CD4-positive, alpha-beta T cell (primary cell): Measurements from ENCODE around the gene CDIP1. TPM values are rescaled to one million over a fixed set of nuclear protein-coding genes. Genes with fewer than 3 reads are reported as not detected.

Experiments
- ATAC-seq: fragments of 200-7000 bp; cut with Tn5 transposase; one replicate; pipeline ENCODE4 v1.10.0; 2022; ENCODE audit warnings: mild to moderate bottlenecking; ENCODE audit not compliant: poor library complexity
- CTCF ChIA-PET: fragments of 350-600 bp; sonication (Branson Sonifier 250); formaldehyde crosslinking; loops from one replicate; lab custom pipeline; 2021; ENCODE audit warnings: antibody characterized with exemption, inconsistent platforms; lab: Charles Lee
- POLR2A ChIA-PET: fragments of 350-600 bp; sonication (Branson Sonifier 250); formaldehyde crosslinking; loops from one replicate; lab custom pipeline; 2021; ENCODE audit warnings: antibody characterized with exemption, inconsistent platforms; lab: Charles Lee
- DNase-seq, 14 experiments: peaks; one replicate each; pipeline ENCODE4 v3.0.0-alpha.2; 2013 to 2020; ENCODE audit warnings: mixed read lengths in 2 of 14
- H3K27ac ChIP-seq, 2 donors: one replicate each; pipeline versions ENCODE4 v1.5.1 to v1.7.0; 2013; ENCODE audit warnings: low read length in 2 of 2, low read depth in 1 of 2, mild to moderate bottlenecking in 1 of 2
- H3K27me3 ChIP-seq, 2 experiments: 1 replicate in 1 of 2; 2 replicates in 1 of 2; pipeline versions ENCODE4 v1.6.1 to v1.7.0; 2013; ENCODE audit warnings: low read length in 2 of 2, control low read depth in 1 of 2, mild to moderate bottlenecking in 1 of 2, moderate library complexity in 1 of 2; ENCODE audit not compliant: insufficient read depth in 2 of 2, control insufficient read depth in 1 of 2
- H3K36me3 ChIP-seq: one replicate; pipeline ENCODE4 v1.6.1; 2013; ENCODE audit warnings: low read length, control low read depth; ENCODE audit not compliant: insufficient read depth
- H3K4me1 ChIP-seq: one replicate; pipeline ENCODE4 v1.6.1; 2013; ENCODE audit warnings: low read length, control low read depth; ENCODE audit not compliant: insufficient read depth
- H3K4me3 ChIP-seq: one replicate; pipeline ENCODE4 v1.5.1; 2013; ENCODE audit warnings: mild to moderate bottlenecking, low read length, moderate library complexity
- H3K9me3 ChIP-seq, 2 experiments: 1 replicate in 1 of 2; 2 replicates in 1 of 2; pipeline versions ENCODE4 v1.6.1 to v1.7.0; 2013; ENCODE audit warnings: low read length in 2 of 2, mild to moderate bottlenecking in 2 of 2, control low read depth in 1 of 2, moderate library complexity in 1 of 2; ENCODE audit not compliant: control insufficient read depth in 1 of 2, insufficient read depth in 1 of 2
- H3K27ac Mint-ChIP-seq: one replicate; pipeline ENCODE4 v1.8.0; 2020; ENCODE audit warnings: mixed read lengths
- H3K27me3 Mint-ChIP-seq: one replicate; pipeline ENCODE4 v1.8.0; 2021; ENCODE audit warnings: mixed read lengths
- H3K36me3 Mint-ChIP-seq: one replicate; pipeline ENCODE4 v1.8.0; 2021; ENCODE audit warnings: low read depth, mixed read lengths
- H3K4me1 Mint-ChIP-seq: one replicate; pipeline ENCODE4 v1.8.0; 2021; ENCODE audit warnings: low read depth, mixed read lengths
- H3K4me3 Mint-ChIP-seq: one replicate; pipeline ENCODE4 v1.8.0; 2020; ENCODE audit warnings: mild to moderate bottlenecking, mixed read lengths
- H3K9me3 Mint-ChIP-seq: one replicate; pipeline ENCODE4 v1.8.0; 2020; ENCODE audit warnings: mixed read lengths
- intact Hi-C, 2 experiments: fragments of 100-400 bp; cut with DNase I in 1 of 2; cut with micrococcal nuclease in 1 of 2; formaldehyde crosslinking; loops; one replicate each; pipeline versions ENCODE4 v1.15.1 to v1.9.0; 2023 to 2025; cut with DNase I, micrococcal nuclease
- total RNA-seq, 174 experiments: library from RNA in 2 of 174; stranded (reverse) in 2 of 174; gene quantifications; one replicate each; pipeline ENCODE4 v1.2.3 and lab custom pipeline; 2021 to 2026
- TF ChIP-seq, protein P1 (sequence below): fragments of 200-600 bp; IDR thresholded peaks from one replicate; pipeline ENCODE4 v1.8.0; 2022; ENCODE audit warnings: antibody characterized with exemption, mild to moderate bottlenecking

The CDIP1 gene
- total RNA-seq, 2 experiments from 2014 or later = 19.5 to 22.4 TPM

DNA sequence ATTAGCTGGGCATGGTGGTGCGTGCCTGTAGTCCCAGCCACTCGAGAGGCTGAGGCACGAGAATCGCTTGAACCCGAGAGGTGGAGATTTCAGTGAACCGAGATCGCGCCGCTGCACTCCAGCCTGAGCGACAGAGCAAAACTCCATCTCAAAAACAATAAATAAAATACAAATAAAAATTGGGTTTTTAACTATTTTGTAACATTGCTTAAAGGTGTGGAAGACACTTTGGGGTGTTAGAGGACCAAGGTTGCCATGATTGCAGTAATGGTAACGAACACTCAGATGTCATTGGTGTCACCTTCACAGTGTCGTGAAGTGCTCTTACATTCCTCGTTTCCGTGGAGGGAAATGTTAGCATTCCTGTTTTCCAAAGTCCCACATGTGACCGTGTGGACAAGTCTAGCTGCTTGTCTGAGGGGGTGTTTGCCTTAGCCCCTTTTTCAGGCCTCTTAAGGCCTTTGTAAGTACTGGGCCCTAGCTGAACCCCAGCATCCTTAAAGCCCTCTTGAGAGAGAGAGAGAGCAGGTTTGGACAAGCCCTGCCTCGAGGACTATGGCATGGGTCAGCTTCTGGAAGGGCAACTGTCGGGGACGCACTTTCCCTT, 26.2 kb upstream of the CDIP1 start:
- ATAC-seq = no peak
- no peaks in the 10 kb centered on the region for H3K9me3 Mint-ChIP-seq
- Histone ChIP-seq H3K9me3 (no peaks in the 10 kb centered on the region), H3K4me1 (no peaks in the 10 kb centered on the region), H3K27ac (no peak overlapping the region), H3K4me3 (no peak overlapping the region), H3K36me3 (no peaks in the 10 kb centered on the region), H3K27me3 (no peaks in the 10 kb centered on the region)
- ChIA-PET CTCF (interaction anchor here (1.5 kb wide), 1 partner anchor 16 kb away, joined by 4 read pairs; no protein-coding TSS in a partner anchor), POLR2A (no interaction called here)
- no peak for DNase-seq
- H3K27me3 Mint-ChIP-seq = no peaks in the 10 kb centered on the region
- H3K4me1 Mint-ChIP-seq = no peaks in the 10 kb centered on the region
- no peaks in the 10 kb centered on the region for H3K36me3 Mint-ChIP-seq
- TF ChIP-seq, protein P1, sequence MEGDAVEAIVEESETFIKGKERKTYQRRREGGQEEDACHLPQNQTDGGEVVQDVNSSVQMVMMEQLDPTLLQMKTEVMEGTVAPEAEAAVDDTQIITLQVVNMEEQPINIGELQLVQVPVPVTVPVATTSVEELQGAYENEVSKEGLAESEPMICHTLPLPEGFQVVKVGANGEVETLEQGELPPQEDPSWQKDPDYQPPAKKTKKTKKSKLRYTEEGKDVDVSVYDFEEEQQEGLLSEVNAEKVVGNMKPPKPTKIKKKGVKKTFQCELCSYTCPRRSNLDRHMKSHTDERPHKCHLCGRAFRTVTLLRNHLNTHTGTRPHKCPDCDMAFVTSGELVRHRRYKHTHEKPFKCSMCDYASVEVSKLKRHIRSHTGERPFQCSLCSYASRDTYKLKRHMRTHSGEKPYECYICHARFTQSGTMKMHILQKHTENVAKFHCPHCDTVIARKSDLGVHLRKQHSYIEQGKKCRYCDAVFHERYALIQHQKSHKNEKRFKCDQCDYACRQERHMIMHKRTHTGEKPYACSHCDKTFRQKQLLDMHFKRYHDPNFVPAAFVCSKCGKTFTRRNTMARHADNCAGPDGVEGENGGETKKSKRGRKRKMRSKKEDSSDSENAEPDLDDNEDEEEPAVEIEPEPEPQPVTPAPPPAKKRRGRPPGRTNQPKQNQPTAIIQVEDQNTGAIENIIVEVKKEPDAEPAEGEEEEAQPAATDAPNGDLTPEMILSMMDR = no peak
- H3K4me3 Mint-ChIP-seq = no peak overlapping the region
- intact Hi-C loops = no loop called here
- no peak overlapping the region for H3K27ac Mint-ChIP-seq

DNA sequence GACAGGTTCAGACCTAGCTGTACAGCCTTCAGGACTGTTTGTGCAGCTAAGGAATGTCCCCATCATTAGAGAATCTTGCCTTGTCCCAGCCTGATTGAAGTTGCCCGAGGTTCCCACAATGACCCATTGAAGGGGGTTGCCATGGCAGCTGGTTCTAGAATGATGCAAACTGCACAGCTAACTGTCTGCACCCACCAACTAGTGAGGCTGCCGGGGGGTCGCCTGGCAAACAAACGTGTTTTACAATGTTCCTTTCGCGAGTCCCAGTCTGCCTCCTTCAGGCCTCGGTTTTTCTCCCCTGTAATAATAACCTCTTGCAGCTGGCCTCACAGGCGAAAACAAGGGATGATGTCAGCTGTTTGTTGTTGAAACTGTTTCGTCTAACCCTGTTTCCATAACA, 23.0 kb upstream of the CDIP1 start:
- H3K9me3 Mint-ChIP-seq = no peaks in the 10 kb centered on the region
- no peaks in the 10 kb centered on the region for H3K4me1 ChIP-seq
- no peaks in the 10 kb centered on the region for H3K27me3 ChIP-seq
- ChIA-PET CTCF (no interaction called here), POLR2A (no interaction called here)
- no peaks in the 10 kb centered on the region for H3K36me3 Mint-ChIP-seq
- H3K9me3 ChIP-seq = no peaks in the 10 kb centered on the region
- no peaks in the 10 kb centered on the region for H3K36me3 ChIP-seq
- no peaks in the 10 kb centered on the region for H3K27me3 Mint-ChIP-seq
- DNase-seq (no peak), ATAC-seq (no peak)
- no peak overlapping the region for H3K27ac Mint-ChIP-seq
- H3K4me1 Mint-ChIP-seq = no peaks in the 10 kb centered on the region
- no peak overlapping the region for H3K27ac ChIP-seq
- no peak overlapping the region for H3K4me3 Mint-ChIP-seq
- TF ChIP-seq, protein P1 = no peak
- no peak overlapping the region for H3K4me3 ChIP-seq
- intact Hi-C loops = no loop called here

DNA sequence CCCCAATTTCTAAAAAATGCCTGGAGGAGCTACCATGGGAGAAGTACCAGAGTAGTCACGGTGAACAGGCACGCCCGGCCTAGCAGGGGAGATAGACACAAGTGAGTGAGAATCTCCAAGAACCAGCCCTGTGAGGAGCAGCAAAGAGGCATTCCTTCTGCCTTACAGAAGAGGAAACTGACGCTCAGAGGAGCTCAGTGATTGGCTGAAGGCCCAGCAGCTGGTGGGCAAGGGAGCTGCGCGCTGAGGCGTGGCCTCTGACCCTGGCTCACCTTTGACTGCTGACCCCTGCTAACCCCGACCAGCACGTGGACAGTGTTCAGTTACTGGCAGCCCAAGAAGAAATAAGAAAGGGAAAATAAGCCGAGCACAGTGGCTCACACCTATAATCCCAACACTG, 19.4 kb upstream of the CDIP1 start:
- Histone ChIP-seq H3K4me1 (no peaks in the 10 kb centered on the region), H3K4me3 (no peak overlapping the region), H3K36me3 (no peaks in the 10 kb centered on the region), H3K9me3 (no peaks in the 10 kb centered on the region), H3K27ac (no peak overlapping the region), H3K27me3 (no peaks in the 10 kb centered on the region)
- TF ChIP-seq, protein P1 = no peak
- Mint-ChIP-seq H3K36me3 (no peaks in the 10 kb centered on the region), H3K4me3 (no peak overlapping the region), H3K9me3 (no peaks in the 10 kb centered on the region), H3K4me1 (no peaks in the 10 kb centered on the region), H3K27me3 (no peaks in the 10 kb centered on the region), H3K27ac (no peak overlapping the region)
- no peak for DNase-seq
- ChIA-PET CTCF (no interaction called here), POLR2A (no interaction called here)
- ATAC-seq = no peak
- intact Hi-C loops = no loop called here
